MCF 10A (cell line): ENCODE data around the gene TGFB3. TPM values are rescaled to one million over a fixed set of nuclear protein-coding genes. Genes with fewer than 3 reads are reported as not detected.

ENCODE experiments used
- BruUV-seq: library from RNA; stranded (reverse); fragments of 400-500 nt; replicated peaks from 2 replicates; lab custom pipeline; 2021; lab: Mats Ljungman, UMichigan
- CTCF ChIA-PET: fragments of 300-600 bp; sonication (Branson Sonifier 250); formaldehyde crosslinking; extraction: SDS; loops from one replicate; lab custom pipeline; 2021; ENCODE audit warnings: antibody characterized with exemption, inconsistent platforms; lab: Yijun Ruan, JAX
- POLR2A ChIA-PET: fragments of 300-600, 350-650 bp; sonication (Branson Sonifier 250); formaldehyde crosslinking; extraction: SDS; loops from one replicate; lab custom pipeline; 2020; ENCODE audit warnings: antibody characterized with exemption, inconsistent platforms; lab: Yijun Ruan, JAX
- DNase-seq: peaks from one replicate; pipeline ENCODE4 v3.0.0-alpha.2; 2018; ENCODE audit not compliant: unreplicated experiment
- H3K27ac Mint-ChIP-seq: one replicate; pipeline ENCODE4 v1.8.0; 2022; ENCODE audit warnings: mild to moderate bottlenecking, low read depth, mixed read lengths; ENCODE audit not compliant: unreplicated experiment
- H3K27me3 Mint-ChIP-seq: one replicate; pipeline ENCODE4 v1.8.0; 2022; ENCODE audit warnings: mixed read lengths; ENCODE audit not compliant: insufficient read depth, unreplicated experiment
- H3K36me3 Mint-ChIP-seq: one replicate; pipeline ENCODE4 v1.8.0; 2022; ENCODE audit warnings: mild to moderate bottlenecking, moderate library complexity, mixed read lengths; ENCODE audit not compliant: insufficient read depth, unreplicated experiment
- H3K4me1 Mint-ChIP-seq: one replicate; pipeline ENCODE4 v1.8.0; 2022; ENCODE audit warnings: mixed read lengths; ENCODE audit not compliant: insufficient read depth, unreplicated experiment
- H3K4me3 Mint-ChIP-seq: one replicate; pipeline ENCODE4 v1.8.0; 2022; ENCODE audit warnings: mild to moderate bottlenecking, moderate library complexity, mixed read lengths; ENCODE audit not compliant: unreplicated experiment
- H3K9me3 Mint-ChIP-seq: one replicate; pipeline ENCODE4 v1.8.0; 2022; ENCODE audit warnings: mixed read lengths; ENCODE audit not compliant: unreplicated experiment
- intact Hi-C: fragments of 100-400 bp; cut with micrococcal nuclease; formaldehyde crosslinking; loops from 2 replicates; pipeline ENCODE4 v1.14.1; 2022
- total RNA-seq: library from RNA; stranded (reverse); gene quantifications from 2 replicates; pipeline ENCODE4 v1.2.3, GENCODE V29; 2022
- TF ChIP-seq, protein P1 (sequence below): fragments of 200-600 bp; IDR thresholded peaks from one replicate; pipeline ENCODE4 v1.8.0; 2022; ENCODE audit warnings: antibody characterized with exemption, mild to moderate bottlenecking; ENCODE audit not compliant: unreplicated experiment

The TGFB3 gene
- total RNA-seq, 1 experiment from 2014 or later, result 1.5 TPM

DNA sequence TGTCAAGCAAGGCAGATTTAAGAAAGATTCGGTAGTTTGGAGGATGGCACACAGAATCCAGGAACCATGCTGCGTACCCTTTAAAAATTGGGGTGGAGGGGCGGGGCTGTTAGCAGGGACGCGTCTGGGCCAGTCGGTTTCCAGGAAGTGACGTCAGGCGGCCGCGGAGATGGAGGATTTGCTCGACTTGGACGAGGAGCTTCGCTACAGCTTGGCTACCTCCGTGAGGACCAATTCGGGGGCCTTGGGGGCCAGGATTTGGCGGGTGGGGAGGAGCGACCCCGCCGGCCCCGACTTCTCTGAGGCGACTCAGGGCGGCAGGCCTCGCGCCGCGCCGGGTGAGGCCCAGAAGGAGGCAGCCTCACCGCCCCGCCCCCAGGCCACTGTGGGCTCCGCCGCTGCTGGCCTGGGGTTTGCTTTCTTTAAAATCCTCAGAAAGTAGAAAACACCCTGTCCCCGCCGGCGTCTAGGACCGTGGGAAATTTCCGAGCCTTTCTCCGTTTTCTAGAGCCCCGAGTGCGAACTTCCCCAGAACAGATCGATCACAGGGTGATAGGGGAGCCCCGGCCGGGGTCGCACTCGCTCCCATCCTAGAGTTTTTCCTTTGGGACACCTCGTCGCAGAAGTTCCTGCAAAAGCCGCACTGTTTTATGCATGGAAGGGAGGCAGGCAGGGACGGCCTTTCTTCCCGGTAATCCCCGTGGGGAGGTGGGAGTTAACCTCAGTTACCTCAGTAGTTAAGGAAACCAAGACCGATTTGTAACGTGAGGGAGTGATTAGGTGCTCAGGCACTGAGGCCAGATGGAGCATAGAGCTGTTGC lies 4.0 kb upstream of the TGFB3 start, which contains the start of gene IFT43:
TSS of gene IFT43 (plus strand) at position 146 of the 821 bp plus-strand sequence. CDS start at position 170, 24 bp downstream.
- POLR2A ChIA-PET, result interaction anchor here (0.6 to 2.2 kb wide), 20 partner anchors 9 to 922 kb away, joined by 3 to 21 read pairs (median 4); partner anchors contain the start of gene ACYP1
- Mint-ChIP-seq H3K36me3 (peaks cover 8% of the 10 kb centered on the region), H3K4me3 (peak within 1 kb of the TSS; percentile 87), H3K27me3 (no peaks in the 10 kb centered on the region), H3K9me3 (no peaks in the 10 kb centered on the region), H3K27ac (peak within 1 kb of the TSS; percentile 92), H3K4me1 (peaks cover 22% of the 10 kb centered on the region)
- intact Hi-C loops, result no loop called here
- peak; percentile 85 for DNase-seq
- TSS peak; percentile 54 for BruUV-seq
- CTCF ChIA-PET, result interaction anchor here (0.6 to 9.8 kb wide), 8 partner anchors 79 to 662 kb away, joined by 3 to 205 read pairs (median 4); no protein-coding TSS in a partner anchor
- TF ChIP-seq, protein P1, sequence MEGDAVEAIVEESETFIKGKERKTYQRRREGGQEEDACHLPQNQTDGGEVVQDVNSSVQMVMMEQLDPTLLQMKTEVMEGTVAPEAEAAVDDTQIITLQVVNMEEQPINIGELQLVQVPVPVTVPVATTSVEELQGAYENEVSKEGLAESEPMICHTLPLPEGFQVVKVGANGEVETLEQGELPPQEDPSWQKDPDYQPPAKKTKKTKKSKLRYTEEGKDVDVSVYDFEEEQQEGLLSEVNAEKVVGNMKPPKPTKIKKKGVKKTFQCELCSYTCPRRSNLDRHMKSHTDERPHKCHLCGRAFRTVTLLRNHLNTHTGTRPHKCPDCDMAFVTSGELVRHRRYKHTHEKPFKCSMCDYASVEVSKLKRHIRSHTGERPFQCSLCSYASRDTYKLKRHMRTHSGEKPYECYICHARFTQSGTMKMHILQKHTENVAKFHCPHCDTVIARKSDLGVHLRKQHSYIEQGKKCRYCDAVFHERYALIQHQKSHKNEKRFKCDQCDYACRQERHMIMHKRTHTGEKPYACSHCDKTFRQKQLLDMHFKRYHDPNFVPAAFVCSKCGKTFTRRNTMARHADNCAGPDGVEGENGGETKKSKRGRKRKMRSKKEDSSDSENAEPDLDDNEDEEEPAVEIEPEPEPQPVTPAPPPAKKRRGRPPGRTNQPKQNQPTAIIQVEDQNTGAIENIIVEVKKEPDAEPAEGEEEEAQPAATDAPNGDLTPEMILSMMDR, result no peak

GRCh38 chr14:75984674-75985073 lies 2.9 kb upstream of the TGFB3 start:
- Mint-ChIP-seq H3K9me3 (no peaks in the 10 kb centered on the region), H3K27ac (no peak overlapping the region), H3K27me3 (no peaks in the 10 kb centered on the region), H3K4me1 (peaks cover 26% of the 10 kb centered on the region), H3K4me3 (no peak overlapping the region), H3K36me3 (peaks cover 3% of the 10 kb centered on the region)
- no TSS peak for BruUV-seq
- intact Hi-C loops, result loop anchor here (5.0 kb wide), 2 partner anchors 322 to 407 kb away; partner anchors contain the start of genes ERG28, FLVCR2 and TTLL5
- ChIA-PET POLR2A (interaction anchor here (0.7 to 2.2 kb wide), 3 partner anchors 31 to 273 kb away, joined by 3 to 21 read pairs (median 3); no protein-coding TSS in a partner anchor), CTCF (interaction anchor here (0.7 to 12.0 kb wide), 6 partner anchors 10 to 282 kb away, joined by 3 to 205 read pairs (median 6); no protein-coding TSS in a partner anchor)
- TF ChIP-seq, protein P1, result no peak
- no peak for DNase-seq

- Mint-ChIP-seq H3K9me3 (no peaks in the 10 kb centered on the region), H3K27ac (no peak overlapping the region), H3K4me1 (peaks cover 29% of the 10 kb centered on the region), H3K36me3 (peaks cover 4% of the 10 kb centered on the region), H3K27me3 (no peaks in the 10 kb centered on the region), H3K4me3 (peak overlapping the region; percentile 73)
- intact Hi-C loops, result loop anchor here (2.0 to 5.0 kb wide), 3 partner anchors 321 to 406 kb away; partner anchors contain the start of genes ERG28, FLVCR2 and TTLL5
- ChIA-PET POLR2A (interaction anchor here (0.6 to 5.5 kb wide), 14 partner anchors 11 to 406 kb away, joined by 3 to 49 read pairs (median 4); partner anchors contain the start of genes ERG28 and TTLL5), CTCF (interaction anchor here (0.6 to 12.0 kb wide), 24 partner anchors 10 to 408 kb away, joined by 3 to 205 read pairs (median 3); partner anchors contain the start of gene FLVCR2)
- no peak for DNase-seq
- BruUV-seq, result no TSS peak
- TF ChIP-seq, protein P1, result no peak
These were observed 1.2 kb upstream of the TGFB3 start for GRCh38 chr14:75983019-75983358.
